ENCODE results near the gene SPAAR.

Gene SPAAR

GRCh38 chr9:35942286-35942685, 33.0 kb downstream of the SPAAR start:
- Mint-ChIP-seq H3K27ac (no peak overlapping the region), H3K4me3 (no peak overlapping the region)

GRCh38 chr9:35944173-35944572, 34.9 kb downstream of the SPAAR start:
- Mint-ChIP-seq H3K27ac (no peak overlapping the region), H3K9me3 (no peaks in the 10 kb centered on the region), H3K27me3 (no peaks in the 10 kb centered on the region), H3K36me3 (ENCODE audit: low read depth) (no peaks in the 10 kb centered on the region), H3K4me3 (no peak overlapping the region), H3K4me1 (ENCODE audit: low read depth) (peaks cover 35% of the 10 kb centered on the region)

More at GRCh38 chr9:35942286-35942685, 33.0 kb downstream of the SPAAR start:
- Mint-ChIP-seq H3K36me3 (ENCODE audit: low read depth) (no peaks in the 10 kb centered on the region), H3K9me3 (peaks cover 2% of the 10 kb centered on the region), H3K4me1 (ENCODE audit: low read depth) (peaks cover 51% of the 10 kb centered on the region), H3K27me3 (no peaks in the 10 kb centered on the region)

GRCh38 chr9:35944841-35945240, 35.6 kb downstream of the SPAAR start:
- H3K4me1 Mint-ChIP-seq (ENCODE audit: low read depth), result peaks cover 29% of the 10 kb centered on the region
- H3K36me3 Mint-ChIP-seq (ENCODE audit: low read depth), result no peaks in the 10 kb centered on the region
- no peak overlapping the region for H3K4me3 Mint-ChIP-seq
- no peak overlapping the region for H3K27ac Mint-ChIP-seq
- no peaks in the 10 kb centered on the region for H3K27me3 Mint-ChIP-seq
- no peaks in the 10 kb centered on the region for H3K9me3 Mint-ChIP-seq

DNA sequence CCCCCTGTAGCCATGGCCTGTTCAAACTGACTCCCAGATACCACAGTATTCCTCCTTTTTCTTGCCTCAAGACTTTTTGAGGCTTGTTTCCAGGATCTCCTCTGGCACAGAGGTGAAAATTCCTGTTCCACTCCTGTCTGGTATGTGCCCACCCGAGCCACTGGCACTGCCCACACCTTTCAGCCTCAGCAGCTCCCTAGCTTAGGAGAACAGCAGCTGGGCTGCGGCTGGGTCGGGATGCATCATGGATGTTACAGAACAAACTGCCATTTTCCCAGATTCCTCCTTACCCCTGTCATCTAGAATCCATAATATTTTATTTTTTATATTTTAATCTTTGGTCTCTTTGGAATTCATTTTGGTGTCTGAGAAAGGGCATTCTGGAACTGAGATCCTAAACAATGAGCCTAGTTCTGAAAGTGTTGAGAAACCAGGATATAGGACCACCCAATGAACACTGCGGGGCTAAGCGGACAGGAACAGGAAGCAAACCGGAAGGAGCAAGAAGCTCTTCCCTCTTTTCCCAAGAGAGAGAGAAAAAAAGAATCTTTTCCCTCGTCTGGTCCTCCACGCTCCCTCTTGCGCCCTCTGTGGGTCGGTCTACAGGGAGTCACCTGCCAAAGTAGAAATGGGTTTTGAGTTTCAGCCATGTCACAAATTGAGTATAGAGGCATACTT, 36.2 kb downstream of the SPAAR start:
- no peak overlapping the region for H3K27ac Mint-ChIP-seq
- H3K9me3 Mint-ChIP-seq, result no peaks in the 10 kb centered on the region
- H3K27me3 Mint-ChIP-seq, result no peaks in the 10 kb centered on the region
- H3K4me3 Mint-ChIP-seq, result no peak overlapping the region
- peaks cover 22% of the 10 kb centered on the region for H3K4me1 Mint-ChIP-seq (ENCODE audit: low read depth)
- H3K36me3 Mint-ChIP-seq (ENCODE audit: low read depth), result no peaks in the 10 kb centered on the region

GRCh38 chr9:35948451-35948850, 39.2 kb downstream of the SPAAR start:
- no peak overlapping the region for H3K27ac Mint-ChIP-seq
- no peaks in the 10 kb centered on the region for H3K36me3 Mint-ChIP-seq (ENCODE audit: low read depth)
- peaks cover 9% of the 10 kb centered on the region for H3K4me1 Mint-ChIP-seq (ENCODE audit: low read depth)
- H3K27me3 Mint-ChIP-seq, result peaks cover 4% of the 10 kb centered on the region
- no peaks in the 10 kb centered on the region for H3K9me3 Mint-ChIP-seq
- no peak overlapping the region for H3K4me3 Mint-ChIP-seq

GRCh38 chr9:35948901-35949318, 39.6 kb downstream of the SPAAR start:
- Mint-ChIP-seq H3K27me3 (peaks cover 4% of the 10 kb centered on the region), H3K27ac (no peak overlapping the region), H3K4me3 (no peak overlapping the region), H3K9me3 (no peaks in the 10 kb centered on the region), H3K4me1 (ENCODE audit: low read depth) (peaks cover 9% of the 10 kb centered on the region), H3K36me3 (ENCODE audit: low read depth) (no peaks in the 10 kb centered on the region)

DNA sequence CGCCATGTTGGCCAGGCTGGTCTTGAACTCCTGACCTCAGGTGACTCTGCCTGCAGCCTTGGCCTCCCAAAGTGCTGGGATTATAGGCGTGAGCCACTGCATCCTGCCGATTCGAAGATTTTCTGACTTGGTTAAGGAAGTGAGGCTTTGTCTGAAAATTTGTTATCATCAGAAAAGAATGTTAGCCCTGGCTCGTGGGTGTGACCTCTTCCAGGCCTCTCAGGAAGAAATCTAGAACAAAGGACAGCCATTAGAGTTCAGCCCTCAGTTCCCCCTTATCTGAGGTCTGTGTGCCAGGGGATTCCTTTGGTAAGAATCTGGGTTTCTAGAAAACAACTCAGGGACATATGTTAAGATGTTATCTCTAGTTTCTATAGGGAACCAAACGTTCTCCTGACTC, 42.4 kb downstream of the SPAAR start:
- no peak overlapping the region for H3K4me3 Mint-ChIP-seq
- no peaks in the 10 kb centered on the region for H3K4me1 Mint-ChIP-seq (ENCODE audit: low read depth)
- no peak overlapping the region for H3K27ac Mint-ChIP-seq
- no peaks in the 10 kb centered on the region for H3K36me3 Mint-ChIP-seq (ENCODE audit: low read depth)
- no peaks in the 10 kb centered on the region for H3K9me3 Mint-ChIP-seq
- H3K27me3 Mint-ChIP-seq, result peaks cover 12% of the 10 kb centered on the region

DNA sequence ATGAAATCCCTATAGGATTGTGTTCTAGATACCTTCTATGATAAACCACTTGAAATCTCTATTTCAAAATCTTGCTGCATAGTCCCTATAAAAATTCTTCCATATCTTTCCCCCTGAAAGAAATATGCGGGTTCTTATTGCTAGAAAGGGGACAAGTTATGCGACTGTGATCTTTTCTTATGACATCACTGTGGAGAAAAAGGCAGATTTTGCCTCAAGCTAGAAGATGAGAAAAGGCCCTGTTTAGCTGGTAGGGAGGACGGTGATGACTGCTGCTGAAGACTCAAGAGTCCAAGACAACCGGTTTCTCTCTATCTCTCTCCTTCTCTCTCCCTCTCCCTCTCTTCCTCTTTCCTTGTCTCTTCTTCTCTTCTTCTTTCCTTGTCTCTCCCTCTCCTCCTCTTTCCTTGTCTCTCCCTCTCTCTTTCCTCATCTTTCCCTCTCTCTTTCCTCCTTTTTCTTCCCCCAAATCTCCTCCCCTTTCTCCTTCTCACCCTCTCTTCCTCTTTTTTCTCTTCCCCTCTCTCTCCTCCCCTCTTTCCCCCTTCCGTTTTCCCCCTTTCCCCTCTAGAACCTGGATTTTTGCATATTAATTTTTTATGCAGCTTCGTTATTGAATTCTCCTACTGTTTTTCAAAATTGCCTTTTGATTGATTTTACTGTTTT, 43.4 kb downstream of the SPAAR start:
- H3K9me3 Mint-ChIP-seq, result no peaks in the 10 kb centered on the region
- H3K4me1 Mint-ChIP-seq (ENCODE audit: low read depth), result no peaks in the 10 kb centered on the region
- H3K36me3 Mint-ChIP-seq (ENCODE audit: low read depth), result no peaks in the 10 kb centered on the region
- H3K27me3 Mint-ChIP-seq, result peaks cover 13% of the 10 kb centered on the region
- no peak overlapping the region for H3K4me3 Mint-ChIP-seq
- no peak overlapping the region for H3K27ac Mint-ChIP-seq

DNA sequence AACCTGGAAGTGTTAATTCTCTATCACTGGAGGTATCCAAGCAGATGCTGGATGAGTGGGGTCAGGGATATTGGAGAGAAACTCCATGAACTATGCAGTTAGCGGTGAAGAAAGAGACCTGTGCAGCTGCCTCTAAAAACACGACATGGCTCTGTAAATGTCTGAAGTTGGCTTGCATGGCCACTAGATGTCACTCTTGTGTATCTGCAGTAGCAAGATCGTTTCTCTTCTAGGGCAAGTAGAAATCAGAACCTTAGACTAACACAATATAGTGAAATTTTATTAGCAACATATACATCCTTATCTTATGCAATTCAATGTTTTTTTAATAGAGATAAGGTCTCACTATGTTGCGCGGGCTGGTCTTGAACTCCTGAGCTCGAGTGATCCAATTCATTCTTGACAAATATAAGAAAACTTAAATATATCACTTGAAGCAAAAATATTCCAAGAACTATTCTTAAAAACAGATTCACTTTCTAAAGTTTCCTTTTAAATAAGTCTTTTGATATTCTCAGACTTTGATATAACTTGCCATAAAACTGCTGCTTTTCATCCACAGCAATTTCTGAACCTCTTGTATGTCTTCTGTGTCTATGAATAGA, 45.8 kb downstream of the SPAAR start:
- H3K4me1 Mint-ChIP-seq (ENCODE audit: low read depth), result no peaks in the 10 kb centered on the region
- H3K36me3 Mint-ChIP-seq (ENCODE audit: low read depth), result no peaks in the 10 kb centered on the region
- H3K4me3 Mint-ChIP-seq, result no peak overlapping the region
- no peak overlapping the region for H3K27ac Mint-ChIP-seq
- no peaks in the 10 kb centered on the region for H3K9me3 Mint-ChIP-seq
- peaks cover 13% of the 10 kb centered on the region for H3K27me3 Mint-ChIP-seq

- Mint-ChIP-seq H3K9me3 (no peaks in the 10 kb centered on the region), H3K4me1 (ENCODE audit: low read depth) (no peaks in the 10 kb centered on the region), H3K4me3 (no peak overlapping the region), H3K36me3 (ENCODE audit: low read depth) (no peaks in the 10 kb centered on the region), H3K27me3 (peaks cover 13% of the 10 kb centered on the region), H3K27ac (no peak overlapping the region)
These were observed 47.4 kb downstream of the SPAAR start for GRCh38 chr9:35956651-35957050.

- Mint-ChIP-seq H3K27ac (no peak within 1 kb of the TSS), H3K4me1 (ENCODE audit: low read depth) (no peaks in the 10 kb centered on the region), H3K36me3 (ENCODE audit: low read depth) (no peaks in the 10 kb centered on the region), H3K9me3 (no peaks in the 10 kb centered on the region), H3K4me3 (no peak within 1 kb of the TSS), H3K27me3 (peaks cover 8% of the 10 kb centered on the region)
These were observed 49.0 kb downstream of the SPAAR start, which contains the start of gene OR2S2 for GRCh38 chr9:35958104-35958837. Gene OR2S2 (minus strand): TSS chr9:35958154. CDS start chr9:35958098, 56 bp downstream.

DNA sequence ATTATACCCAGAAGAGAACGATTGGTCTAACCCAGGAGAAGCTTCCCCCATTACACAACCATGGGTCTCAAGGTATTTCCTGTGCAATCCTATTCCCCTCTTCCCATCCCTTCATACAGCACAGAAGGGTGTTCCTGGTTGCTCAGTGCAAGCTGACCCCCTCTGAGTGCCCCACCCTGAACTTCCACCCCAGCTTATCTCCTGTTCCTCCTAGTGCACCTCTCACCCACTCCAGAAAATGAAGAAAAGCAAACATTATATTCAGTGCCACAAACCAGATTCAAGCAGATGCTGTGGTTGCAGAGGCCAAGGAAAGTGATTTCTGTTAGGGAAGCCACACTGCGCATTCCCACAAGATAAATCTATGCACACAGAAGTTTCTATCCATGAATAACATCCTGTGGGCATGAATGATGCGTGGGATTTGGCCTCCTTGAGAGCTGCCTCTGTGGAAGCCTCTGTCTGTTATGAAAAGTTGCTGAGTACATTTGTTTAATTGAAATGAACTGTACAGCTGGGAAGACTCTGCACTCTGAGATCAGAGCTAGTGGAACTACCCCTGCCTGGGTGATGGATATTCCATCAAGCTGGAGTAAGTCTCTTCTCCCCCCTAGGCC, 50.9 kb downstream of the SPAAR start:
- H3K27ac Mint-ChIP-seq, result no peak overlapping the region

More for the DNA sequence above, 50.9 kb downstream of the SPAAR start:
- H3K27me3 Mint-ChIP-seq, result peaks cover 6% of the 10 kb centered on the region
- no peak overlapping the region for H3K4me3 Mint-ChIP-seq
- H3K9me3 Mint-ChIP-seq, result no peaks in the 10 kb centered on the region
- no peaks in the 10 kb centered on the region for H3K4me1 Mint-ChIP-seq (ENCODE audit: low read depth)
- H3K36me3 Mint-ChIP-seq (ENCODE audit: low read depth), result no peaks in the 10 kb centered on the region

Data from stimulated activated naive CD8-positive, alpha-beta T cell treated with anti-CD3 and anti-CD28 coated beads, Interleukin-15, Interleukin-2, amounts not matched to agents 100 ng/mL and 50 ng/mL, for 24 hours (primary cell).